A549 (cell line): ENCODE results near the gene MAPRE2. TPM values are rescaled to one million over a fixed set of nuclear protein-coding genes. Genes with fewer than 3 reads are reported as not detected.
"Not testable (repeated sequence)": the region's sequence is repeated elsewhere in the genome, so short reads cannot be mapped to it uniquely, and the experiment has no call there.

Experiments used
- ATAC-seq, 2 experiments: fragments of 200-7000 bp in 1 of 2; fragments of >200 bp in 1 of 2; cut with Nextera tagmentation in 1 of 2; cut with Tn5 transposase in 1 of 2; 3 replicates each; pipeline versions ENCODE4 v1.8.0 to v1.9.1; 2018 to 2020; ENCODE audit warnings: mild to moderate bottlenecking in 1 of 2, moderate library complexity in 1 of 2
- CTCF ChIA-PET: fragments of 300-600 bp; sonication (Branson Sonifier 250); formaldehyde crosslinking; extraction: SDS; loops from one replicate; lab custom pipeline; 2021; ENCODE audit warnings: antibody characterized with exemption, inconsistent platforms; lab: Yijun Ruan, JAX
- POLR2A ChIA-PET: fragments of 350-600 bp; formaldehyde crosslinking; extraction: SDS; loops from one replicate; lab custom pipeline; 2021; ENCODE audit warnings: antibody characterized with exemption, inconsistent platforms; lab: Yijun Ruan, JAX
- DNase-seq, 2 experiments: peaks; one replicate each; pipeline versions ENCODE4 v3.0.0 to v3.0.0-alpha.2; 2011 to 2016; ENCODE audit warnings: low read depth in 1 of 2, low spot score in 1 of 2
- FAIRE-seq: peaks from 2 replicates; lab custom pipeline; 2011; peaks lifted over from hg19 to GRCh38; lab: Jason Lieb, UNC
- H3K27ac ChIP-seq, 2 experiments: fragments of >200 bp; sonication (Bioruptor Twin); formaldehyde crosslinking; 3 replicates each; pipeline ENCODE4 v1.5.1; 2016 to 2017
- H3K4me1 ChIP-seq: fragments of >200 bp; sonication (Bioruptor Twin); formaldehyde crosslinking; 3 replicates; pipeline ENCODE4 v1.6.1; 2016
- H3K4me2 ChIP-seq: fragments of >200 bp; sonication (Bioruptor Twin); formaldehyde crosslinking; 3 replicates; pipeline ENCODE4 v1.6.1; 2016
- H3K4me3 ChIP-seq: fragments of >200 bp; sonication (Bioruptor Twin); formaldehyde crosslinking; 3 replicates; pipeline ENCODE4 v1.5.1; 2016
- H3K9me3 ChIP-seq: fragments of >200 bp; sonication (Bioruptor Twin); formaldehyde crosslinking; 3 replicates; pipeline ENCODE4 v1.6.1; 2016
- CEBPB ChIP-seq, 2 experiments: fragments of >200 bp in 1 of 2; sonication (Bioruptor Twin) in 1 of 2; formaldehyde crosslinking in 1 of 2; IDR thresholded peaks; 2 replicates each; pipeline ENCODE4 v1.6.1; 2012 to 2016
- CHD4 ChIP-seq: fragments of 200-600 bp; sonication (generic); IDR thresholded peaks from 2 replicates; pipeline ENCODE4 v1.6.1; 2016; ENCODE audit warnings: antibody characterized with exemption, mild to moderate bottlenecking, borderline replicate concordance
- EP300 ChIP-seq, 2 experiments: fragments of >200 bp; sonication (Bioruptor Twin); formaldehyde crosslinking; IDR thresholded peaks; 2 replicates in 1 of 2; 3 replicates in 1 of 2; pipeline ENCODE4 v1.6.1; 2016 to 2017
- ESRRA ChIP-seq: fragments of 150-350 bp; IDR thresholded peaks from 2 replicates; pipeline ENCODE4 v1.6.1; 2014; ENCODE audit warnings: mild to moderate bottlenecking, low read length, borderline replicate concordance
- FOSB ChIP-seq: fragments of 250-450 bp; sonication (Bioruptor Pico); IDR thresholded peaks from 2 replicates; pipeline ENCODE4 v1.5.0; 2020; ENCODE audit warnings: mild to moderate bottlenecking, moderate library complexity
- FOXS1 ChIP-seq: fragments of 250-450 bp; sonication (Bioruptor Pico); IDR thresholded peaks from 2 replicates; pipeline ENCODE4 v1.5.0; 2020; ENCODE audit warnings: mild to moderate bottlenecking, moderate library complexity
- GATA3 ChIP-seq: IDR thresholded peaks from 2 replicates; pipeline ENCODE4 v1.6.1; 2012; ENCODE audit warnings: borderline replicate concordance
- HDAC2 ChIP-seq: fragments of 200-600 bp; sonication (generic); IDR thresholded peaks from 2 replicates; pipeline ENCODE4 v1.6.1; 2016
- HOXB5 ChIP-seq: fragments of 250-450 bp; sonication (Bioruptor Pico); IDR thresholded peaks from 2 replicates; pipeline ENCODE4 v1.5.0; 2020; ENCODE audit warnings: mild to moderate bottlenecking, moderate library complexity
- NFE2L2 ChIP-seq: fragments of 150-350 bp; conservative IDR thresholded peaks from 2 replicates; pipeline ENCODE4 v1.6.1; 2014; ENCODE audit warnings: low read length
- NR3C1 ChIP-seq: fragments of >200 bp; sonication (Bioruptor Twin); formaldehyde crosslinking; IDR thresholded peaks from 3 replicates; pipeline ENCODE4 v1.6.1; 2017
- POLR2A ChIP-seq: IDR thresholded peaks from 2 replicates; pipeline ENCODE4 v1.6.1; 2012; ENCODE audit warnings: mild to moderate bottlenecking, low read length
- RFX5 ChIP-seq: fragments of 450-650 bp; IDR thresholded peaks from 2 replicates; pipeline ENCODE4 v1.7.1; 2014; ENCODE audit warnings: antibody characterized with exemption, mild to moderate bottlenecking, moderate library complexity
- RNF2 ChIP-seq: fragments of 200-600 bp; sonication (generic); IDR thresholded peaks from 2 replicates; pipeline ENCODE4 v1.6.1; 2016; ENCODE audit warnings: low read depth, mild to moderate bottlenecking, antibody characterized with exemption, moderate library complexity, borderline replicate concordance
- SMC3 ChIP-seq: fragments of >200 bp; sonication (Bioruptor Twin); formaldehyde crosslinking; IDR thresholded peaks from 3 replicates; pipeline ENCODE4 v1.6.1; 2018; ENCODE audit warnings: inconsistent platforms
- TFCP2L1 ChIP-seq: fragments of 250-450 bp; sonication (Bioruptor Pico); IDR thresholded peaks from 2 replicates; pipeline ENCODE4 v1.5.0; 2021; ENCODE audit warnings: mild to moderate bottlenecking
- WGBS: methylation state at CpG from one replicate; pipeline ENCODE4 v1.1.6; 2017; ENCODE audit errors: missing lambda C conversion rate; 5-methylcytosine and 5-hydroxymethylcytosine counted together
- polyA plus RNA-seq, 4 experiments: library from polyadenylated mRNA; depleted of rRNA in 3 of 4; stranded (reverse); fragments of >200 nt; fragmentation: RNase III in 1 of 4; extraction: RNeasy Plus Mini Kit Qiagen cat#74134 plus additional on column Dnase treatment in 1 of 4; gene quantifications; 2 replicates in 3 of 4; 3 replicates in 1 of 4; pipeline ENCODE4 v1.2.3, GENCODE V29; 2011 to 2017
- TF ChIP-seq, protein P1 (sequence below): IDR thresholded peaks from 2 replicates; pipeline ENCODE4 v1.6.1; 2012
- TF ChIP-seq, protein P2 (sequence below): IDR thresholded peaks from 2 replicates; pipeline ENCODE4 v1.6.1; 2012; ENCODE audit warnings: low read depth, borderline replicate concordance
- TF ChIP-seq, protein P3 (sequence below): fragments of >200 bp; sonication (Bioruptor Twin); formaldehyde crosslinking; IDR thresholded peaks from 3 replicates; pipeline ENCODE4 v1.5.1; 2016

MAPRE2 gene
- polyA plus RNA-seq, 2 of the 4 experiments (the other 2 are of a cell fraction), result 11.4 to 59.1 TPM

DNA sequence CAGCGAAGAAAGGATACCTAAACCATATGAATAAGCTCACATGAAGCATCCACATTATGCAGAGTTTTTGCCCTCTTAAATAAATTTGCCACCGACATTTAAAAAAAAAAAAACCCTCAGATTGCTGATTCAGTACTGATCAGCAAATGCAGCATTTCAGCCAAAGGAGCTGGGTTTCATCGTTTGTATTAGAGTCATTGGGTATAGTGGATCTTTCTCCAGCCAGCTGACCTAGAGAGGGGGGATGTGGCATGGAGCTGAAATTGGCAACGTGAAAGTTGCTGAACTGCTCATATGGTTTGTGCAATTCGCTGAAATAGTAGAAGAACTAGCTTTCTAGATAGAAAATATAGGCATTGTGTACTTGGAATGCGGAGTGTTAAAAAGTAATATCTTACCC lies 126.1 kb downstream of the MAPRE2 start:
- ATAC-seq (no peak), DNase-seq (no peak), FAIRE-seq (no peak)
- no peak overlapping the region for H3K4me3 ChIP-seq
- 0 out of 3 replicates have a peak, but pooled peaks cover 3% of the 10 kb centered on the region for H3K4me1 ChIP-seq
- ChIA-PET CTCF (interaction anchor here (0.7 to 1.4 kb wide), 2 partner anchors 8 to 161 kb away, joined by 3 read pairs; no protein-coding TSS in a partner anchor), POLR2A (interaction anchor here (0.6 kb wide), 1 partner anchor 24 kb away, joined by 3 read pairs; no protein-coding TSS in a partner anchor)
- TF ChIP-seq HOXB5 (CRISPR knock-in tag) (no peak), HDAC2 (no peak), FOSB (CRISPR knock-in tag) (no peak), RNF2 (no peak), EP300 (IDR thresholded peaks at IDR 0.05) (no peak), SMC3 (no peak), CEBPB (IDR thresholded peaks at IDR 0.05) (no peak), NFE2L2 (no peak), CHD4 (no peak), GATA3 (no peak), FOXS1 (CRISPR knock-in tag) (no peak), NR3C1 (no peak), ESRRA (no peak)
- TF ChIP-seq, protein P1, sequence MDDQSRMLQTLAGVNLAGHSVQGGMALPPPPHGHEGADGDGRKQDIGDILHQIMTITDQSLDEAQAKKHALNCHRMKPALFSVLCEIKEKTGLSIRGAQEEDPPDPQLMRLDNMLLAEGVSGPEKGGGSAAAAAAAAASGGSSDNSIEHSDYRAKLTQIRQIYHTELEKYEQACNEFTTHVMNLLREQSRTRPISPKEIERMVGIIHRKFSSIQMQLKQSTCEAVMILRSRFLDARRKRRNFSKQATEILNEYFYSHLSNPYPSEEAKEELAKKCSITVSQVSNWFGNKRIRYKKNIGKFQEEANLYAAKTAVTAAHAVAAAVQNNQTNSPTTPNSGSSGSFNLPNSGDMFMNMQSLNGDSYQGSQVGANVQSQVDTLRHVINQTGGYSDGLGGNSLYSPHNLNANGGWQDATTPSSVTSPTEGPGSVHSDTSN, result no peak
- TF ChIP-seq, protein P2, sequence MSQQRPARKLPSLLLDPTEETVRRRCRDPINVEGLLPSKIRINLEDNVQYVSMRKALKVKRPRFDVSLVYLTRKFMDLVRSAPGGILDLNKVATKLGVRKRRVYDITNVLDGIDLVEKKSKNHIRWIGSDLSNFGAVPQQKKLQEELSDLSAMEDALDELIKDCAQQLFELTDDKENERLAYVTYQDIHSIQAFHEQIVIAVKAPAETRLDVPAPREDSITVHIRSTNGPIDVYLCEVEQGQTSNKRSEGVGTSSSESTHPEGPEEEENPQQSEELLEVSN, result no peak
- TF ChIP-seq, protein P3, sequence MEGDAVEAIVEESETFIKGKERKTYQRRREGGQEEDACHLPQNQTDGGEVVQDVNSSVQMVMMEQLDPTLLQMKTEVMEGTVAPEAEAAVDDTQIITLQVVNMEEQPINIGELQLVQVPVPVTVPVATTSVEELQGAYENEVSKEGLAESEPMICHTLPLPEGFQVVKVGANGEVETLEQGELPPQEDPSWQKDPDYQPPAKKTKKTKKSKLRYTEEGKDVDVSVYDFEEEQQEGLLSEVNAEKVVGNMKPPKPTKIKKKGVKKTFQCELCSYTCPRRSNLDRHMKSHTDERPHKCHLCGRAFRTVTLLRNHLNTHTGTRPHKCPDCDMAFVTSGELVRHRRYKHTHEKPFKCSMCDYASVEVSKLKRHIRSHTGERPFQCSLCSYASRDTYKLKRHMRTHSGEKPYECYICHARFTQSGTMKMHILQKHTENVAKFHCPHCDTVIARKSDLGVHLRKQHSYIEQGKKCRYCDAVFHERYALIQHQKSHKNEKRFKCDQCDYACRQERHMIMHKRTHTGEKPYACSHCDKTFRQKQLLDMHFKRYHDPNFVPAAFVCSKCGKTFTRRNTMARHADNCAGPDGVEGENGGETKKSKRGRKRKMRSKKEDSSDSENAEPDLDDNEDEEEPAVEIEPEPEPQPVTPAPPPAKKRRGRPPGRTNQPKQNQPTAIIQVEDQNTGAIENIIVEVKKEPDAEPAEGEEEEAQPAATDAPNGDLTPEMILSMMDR, result no peak
- no peaks in the 10 kb centered on the region for H3K9me3 ChIP-seq
- no peak overlapping the region for H3K27ac ChIP-seq
- WGBS, result 53% methylated on average over 6 of the region's 6 CpGs
- H3K4me2 ChIP-seq, result no peak overlapping the region

DNA sequence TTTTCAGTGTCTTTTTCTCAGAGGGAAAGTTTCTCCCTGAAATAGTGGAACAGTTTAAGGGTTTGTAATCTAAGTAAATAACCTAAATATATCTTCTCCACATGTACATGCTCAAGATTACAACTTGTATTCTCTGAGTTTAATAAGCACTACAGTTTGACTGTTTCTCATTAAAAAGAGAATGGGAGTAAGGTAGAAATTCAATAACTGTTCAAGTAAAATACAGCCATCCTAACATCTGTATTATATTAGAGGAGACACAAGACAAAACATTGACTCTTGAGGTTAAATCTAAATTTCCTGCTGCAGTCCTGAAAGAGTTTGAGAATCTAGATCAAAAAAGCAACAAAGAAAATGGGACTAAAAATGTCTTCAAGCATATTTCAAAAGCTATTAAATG lies 126.6 kb downstream of the MAPRE2 start:
- ATAC-seq (no peak), FAIRE-seq (no peak), DNase-seq (no peak)
- Histone ChIP-seq H3K4me1 (0 out of 3 replicates have a peak, but pooled peaks cover 3% of the 10 kb centered on the region), H3K4me2 (no peak overlapping the region), H3K4me3 (no peak overlapping the region), H3K9me3 (no peaks in the 10 kb centered on the region), H3K27ac (no peak overlapping the region)
- TF ChIP-seq, protein P2, result no peak
- TF ChIP-seq HDAC2 (no peak), FOSB (CRISPR knock-in tag) (no peak), POLR2A (no peak), TFCP2L1 (CRISPR knock-in tag) (no peak), NFE2L2 (no peak), RFX5 (no peak)
- CTCF ChIA-PET, result no interaction called here
- POLR2A ChIA-PET, result interaction anchor here (0.6 kb wide), 1 partner anchor 25 kb away, joined by 3 read pairs; no protein-coding TSS in a partner anchor

DNA sequence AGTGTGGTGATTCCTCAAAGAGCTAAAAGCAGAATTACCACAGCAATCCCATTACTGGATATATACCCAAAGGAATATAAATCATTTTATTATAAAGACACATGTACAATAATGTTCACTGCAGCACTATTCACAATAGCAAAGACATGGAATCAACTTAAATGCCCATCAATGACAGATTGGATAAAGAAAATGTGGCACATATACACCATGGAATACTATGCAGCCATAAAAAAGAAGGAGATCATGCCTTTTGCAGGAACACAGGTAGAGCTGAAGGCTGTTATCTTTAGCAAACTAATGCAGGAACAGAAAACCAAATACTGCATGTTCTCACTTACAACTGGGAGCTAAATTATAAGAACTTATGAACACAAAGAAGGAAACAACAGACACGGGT lies 129.1 kb downstream of the MAPRE2 start:
- ATAC-seq, FAIRE-seq, POLR2A ChIA-PET, H3K4me1 ChIP-seq, H3K9me3 ChIP-seq, H3K4me3 ChIP-seq, CTCF ChIA-PET, DNase-seq, H3K27ac ChIP-seq, H3K4me2 ChIP-seq: not testable (repeated sequence)
- 61% methylated on average over 1 of the region's 1 CpG for WGBS
